Thyroid gland (tissue), 4 donors: Measurements from ENCODE around the gene PPP2R2C. TPM values are rescaled to one million over a fixed set of nuclear protein-coding genes. Genes with fewer than 3 reads are reported as not detected.

Source experiments
- DNase-seq, 2 donors: peaks; one replicate each; pipeline ENCODE4 v3.0.0-alpha.2; 2019
- H3K27ac ChIP-seq, 3 donors: fragments of 200-600 bp; sonication (generic); 1 replicate in 2 of 3; 2 replicates in 1 of 3; pipeline ENCODE4 v1.5.1; 2016 to 2019; ENCODE audit warnings: mild to moderate bottlenecking in 1 of 3, moderate library complexity in 1 of 3
- H3K27me3 ChIP-seq: fragments of 200-600 bp; sonication (generic); one replicate; pipeline ENCODE4 v1.5.1; 2019
- H3K36me3 ChIP-seq, 2 donors: fragments of 200-600 bp; sonication (generic); one replicate each; pipeline ENCODE4 v1.5.1; 2016 to 2019
- H3K4me1 ChIP-seq, 2 donors: fragments of 200-600 bp; sonication (generic); one replicate each; pipeline ENCODE4 v1.5.1; 2017 to 2019
- H3K4me3 ChIP-seq, 3 donors: fragments of 200-600 bp; sonication (generic); replicated peaks in 1 of 3; 1 replicate in 2 of 3; 2 replicates in 1 of 3; pipeline ENCODE4 v1.5.1; 2016; ENCODE audit warnings: mild to moderate bottlenecking in 1 of 3
- H3K9me3 ChIP-seq: fragments of 200-600 bp; sonication (generic); one replicate; pipeline ENCODE4 v1.5.1; 2017
- POLR2A ChIP-seq, 2 donors: fragments of 450-650 bp; IDR thresholded peaks; one replicate each; pipeline ENCODE4 v1.6.1; 2017; ENCODE audit warnings: antibody characterized with exemption in 2 of 2, mild to moderate bottlenecking in 2 of 2, moderate library complexity in 1 of 2
- WGBS, 2 donors: methylation state at CpG; one replicate each; pipeline ENCODE4 v1.1.5; 2017; 5-methylcytosine and 5-hydroxymethylcytosine counted together
- intact Hi-C: fragments of 100-400 bp; cut with DNase I; formaldehyde crosslinking; loops from one replicate; pipeline ENCODE4 v1.15.1; 2023
- total RNA-seq, 4 donors: library from RNA; depleted of rRNA; stranded (reverse); fragments of >200 nt; gene quantifications; one replicate each; pipeline ENCODE4 v1.2.3, GENCODE V29; 2016
- TF ChIP-seq, protein P1 (sequence below), 6 experiments: fragments of 200-600 bp in 3 of 6; fragments of 450-650 bp in 3 of 6; sonication (generic) in 3 of 6; IDR thresholded peaks; one replicate each; pipeline ENCODE4 v1.5.1; 2016 to 2019; ENCODE audit warnings: antibody characterized with exemption in 6 of 6, mild to moderate bottlenecking in 2 of 6, inconsistent platforms in 1 of 6, moderate library complexity in 1 of 6

The PPP2R2C gene
- total RNA-seq, 4 donors from 2014 or later = 0.15 to 1.5 (median 0.33) TPM; not detected in 1

DNA sequence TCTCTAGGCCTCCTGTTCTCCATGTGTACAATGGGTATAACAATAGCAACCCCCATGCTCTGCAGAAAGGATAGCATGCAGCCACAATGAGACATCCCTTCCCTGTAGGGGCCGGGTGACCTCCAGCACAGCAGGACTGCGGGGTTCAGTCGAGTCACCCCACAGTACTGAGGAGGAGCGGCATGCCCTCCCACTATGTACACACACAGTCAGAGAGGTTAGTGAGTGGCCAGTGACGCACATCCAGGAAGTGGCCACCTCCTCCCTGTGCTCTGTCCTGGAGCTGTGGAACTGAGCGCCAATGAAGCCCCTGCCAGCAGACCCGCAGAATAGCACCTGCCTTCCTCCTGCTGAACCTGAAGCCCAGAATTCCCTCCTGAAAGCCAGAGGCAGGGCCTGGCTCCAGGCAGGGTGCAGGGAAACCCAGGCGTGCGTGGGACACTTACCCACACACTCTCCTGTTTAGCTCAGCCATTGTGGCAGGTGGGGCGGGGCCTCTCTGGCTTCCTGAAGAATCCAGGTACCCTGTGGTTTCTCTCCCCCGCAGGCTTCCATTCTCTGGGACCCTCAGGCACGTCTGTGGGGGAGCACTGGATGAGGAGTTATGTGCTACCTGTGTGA is 152.8 kb downstream of the PPP2R2C start:
- Histone ChIP-seq H3K4me3 (no peak overlapping the region), H3K27me3 (no peaks in the 10 kb centered on the region), H3K9me3 (no peaks in the 10 kb centered on the region), H3K36me3 (no peaks in the 10 kb centered on the region), H3K27ac (no peak overlapping the region), H3K4me1 (no peaks in the 10 kb centered on the region)
- no peak for DNase-seq
- intact Hi-C loops = no loop called here
- 71 to 83% methylated on average over 6 to 12 of the region's 12 CpGs for WGBS, 2 donors
- TF ChIP-seq POLR2A (IDR thresholded peaks at IDR 0.05) = no peak

DNA sequence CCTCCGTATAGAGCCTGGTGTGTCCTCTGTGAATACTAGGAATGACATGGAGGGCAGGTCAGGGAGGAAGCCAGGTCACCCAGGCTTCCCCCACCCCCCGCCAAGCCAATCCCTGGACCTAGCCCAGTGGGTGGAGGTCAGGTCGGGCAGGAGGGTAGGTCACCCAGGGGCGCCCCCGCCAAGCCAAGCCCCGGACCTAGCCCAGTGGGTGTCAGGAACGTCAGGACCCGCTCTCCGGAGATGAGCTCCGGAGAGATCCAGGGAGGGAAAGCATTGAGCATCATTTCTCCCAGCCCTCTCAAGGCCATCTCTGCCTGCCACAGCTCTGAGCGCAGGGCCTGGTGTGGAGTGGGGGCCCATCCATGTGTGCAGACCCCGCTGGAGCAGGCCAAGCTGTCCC is 154.2 kb downstream of the PPP2R2C start:
- TF ChIP-seq POLR2A (IDR thresholded peaks at IDR 0.05) = no peak
- TF ChIP-seq, protein P1, sequence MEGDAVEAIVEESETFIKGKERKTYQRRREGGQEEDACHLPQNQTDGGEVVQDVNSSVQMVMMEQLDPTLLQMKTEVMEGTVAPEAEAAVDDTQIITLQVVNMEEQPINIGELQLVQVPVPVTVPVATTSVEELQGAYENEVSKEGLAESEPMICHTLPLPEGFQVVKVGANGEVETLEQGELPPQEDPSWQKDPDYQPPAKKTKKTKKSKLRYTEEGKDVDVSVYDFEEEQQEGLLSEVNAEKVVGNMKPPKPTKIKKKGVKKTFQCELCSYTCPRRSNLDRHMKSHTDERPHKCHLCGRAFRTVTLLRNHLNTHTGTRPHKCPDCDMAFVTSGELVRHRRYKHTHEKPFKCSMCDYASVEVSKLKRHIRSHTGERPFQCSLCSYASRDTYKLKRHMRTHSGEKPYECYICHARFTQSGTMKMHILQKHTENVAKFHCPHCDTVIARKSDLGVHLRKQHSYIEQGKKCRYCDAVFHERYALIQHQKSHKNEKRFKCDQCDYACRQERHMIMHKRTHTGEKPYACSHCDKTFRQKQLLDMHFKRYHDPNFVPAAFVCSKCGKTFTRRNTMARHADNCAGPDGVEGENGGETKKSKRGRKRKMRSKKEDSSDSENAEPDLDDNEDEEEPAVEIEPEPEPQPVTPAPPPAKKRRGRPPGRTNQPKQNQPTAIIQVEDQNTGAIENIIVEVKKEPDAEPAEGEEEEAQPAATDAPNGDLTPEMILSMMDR (IDR thresholded peaks at IDR 0.05) = no peak
- 79 to 88% methylated on average over 5 to 12 of the region's 12 CpGs for WGBS, 2 donors
- DNase-seq = no peak
- Histone ChIP-seq H3K27ac (no peak overlapping the region), H3K36me3 (no peaks in the 10 kb centered on the region), H3K4me3 (no peak overlapping the region), H3K27me3 (no peaks in the 10 kb centered on the region), H3K4me1 (no peaks in the 10 kb centered on the region), H3K9me3 (no peaks in the 10 kb centered on the region)
- intact Hi-C loops = no loop called here

DNA sequence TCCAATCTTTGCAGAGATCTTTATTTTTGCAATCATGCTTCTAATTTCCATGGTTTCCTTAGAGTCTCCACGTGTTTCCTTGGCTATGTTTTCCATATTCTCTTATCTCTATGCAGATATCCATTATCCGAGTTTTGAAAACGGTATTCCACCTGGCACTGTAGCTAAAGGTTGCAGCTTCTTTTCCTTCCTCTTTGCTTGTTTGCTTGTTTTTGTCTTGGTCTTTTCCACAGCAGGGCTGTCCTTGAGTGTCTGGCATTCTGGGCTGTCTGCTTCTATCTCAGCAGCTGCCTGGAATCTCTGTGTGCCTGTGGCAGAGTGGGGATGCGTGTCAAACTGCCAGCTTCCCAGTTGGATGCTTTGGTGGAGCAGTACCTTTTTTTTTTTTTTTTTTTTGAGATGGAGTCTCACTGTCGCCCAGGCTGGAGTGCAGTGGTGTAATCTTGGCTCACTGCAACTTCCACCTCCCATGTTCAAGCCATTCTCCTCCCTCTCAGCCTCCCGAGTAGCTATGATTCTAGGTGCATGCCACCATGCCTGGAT is 155.9 kb downstream of the PPP2R2C start:
- no peak overlapping the region for H3K4me3 ChIP-seq
- DNase-seq = no peak
- H3K36me3 ChIP-seq = no peaks in the 10 kb centered on the region
- H3K27ac ChIP-seq = no peak overlapping the region
- no peaks in the 10 kb centered on the region for H3K9me3 ChIP-seq
- WGBS, 2 donors = 61 to 78% methylated on average over 6 of the region's 6 CpGs
- TF ChIP-seq POLR2A (IDR thresholded peaks at IDR 0.05) = no peak
- TF ChIP-seq, protein P1 (IDR thresholded peaks at IDR 0.05) = no peak
- no peaks in the 10 kb centered on the region for H3K27me3 ChIP-seq
- no peaks in the 10 kb centered on the region for H3K4me1 ChIP-seq
- intact Hi-C loops = no loop called here

DNA sequence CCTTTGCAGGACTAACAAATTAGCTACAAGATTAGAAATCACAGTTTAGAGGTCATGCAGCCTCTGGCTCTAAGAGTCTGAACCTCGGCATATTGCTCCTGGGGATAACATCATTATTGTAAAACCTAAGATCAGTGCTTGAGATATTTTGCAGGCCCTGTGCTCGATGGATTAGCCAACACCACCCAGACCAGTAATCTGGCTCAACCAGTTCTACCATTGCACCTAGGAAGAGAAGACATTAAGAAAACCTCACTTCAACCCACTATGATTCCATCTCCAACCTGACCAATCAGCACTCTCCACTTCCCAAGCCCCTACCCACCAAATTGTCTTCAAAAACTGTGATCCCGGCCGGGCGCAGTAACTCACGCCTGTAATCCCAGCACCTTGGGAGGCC is 159.2 kb downstream of the PPP2R2C start:
- Histone ChIP-seq H3K27ac (no peak overlapping the region), H3K9me3 (no peaks in the 10 kb centered on the region), H3K27me3 (no peaks in the 10 kb centered on the region), H3K36me3 (no peaks in the 10 kb centered on the region), H3K4me3 (no peak overlapping the region), H3K4me1 (peaks cover 5 to 9% of the 10 kb centered on the region in 2 donors)
- DNase-seq = no peak
- intact Hi-C loops = no loop called here
- 71 to 76% methylated on average over 6 of the region's 6 CpGs for WGBS, 2 donors
- TF ChIP-seq, protein P1 (IDR thresholded peaks at IDR 0.05) = no peak
- no peak for TF ChIP-seq POLR2A (IDR thresholded peaks at IDR 0.05)

DNA sequence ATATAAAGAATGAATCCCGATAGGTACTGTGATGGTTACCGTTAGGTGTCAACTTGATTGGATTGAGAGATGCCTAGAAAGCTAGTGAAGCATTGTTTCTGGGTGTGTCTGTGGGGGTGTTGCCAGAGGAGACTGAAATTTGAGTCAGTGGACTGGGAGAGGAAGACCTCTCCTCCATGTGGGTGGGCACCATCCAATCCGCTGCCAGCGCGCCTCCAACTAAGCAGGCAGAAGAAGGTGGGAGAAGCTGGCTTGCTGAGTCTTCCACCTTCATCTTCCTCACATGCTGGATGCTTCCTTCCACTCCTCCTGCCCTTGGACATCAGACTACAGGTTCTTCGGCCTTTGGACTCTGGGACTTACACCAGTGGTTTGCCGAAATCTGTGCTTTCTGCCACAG is 162.6 kb downstream of the PPP2R2C start:
- Histone ChIP-seq H3K4me3 (peak overlapping the region in 1 of 3 donors; percentile 32), H3K27ac (no peak overlapping the region), H3K9me3 (no peaks in the 10 kb centered on the region), H3K4me1 (peaks cover 5 to 9% of the 10 kb centered on the region in 2 donors), H3K27me3 (no peaks in the 10 kb centered on the region), H3K36me3 (no peaks in the 10 kb centered on the region)
- TF ChIP-seq, protein P1 (IDR thresholded peaks at IDR 0.05) = no peak
- no peak for TF ChIP-seq POLR2A (IDR thresholded peaks at IDR 0.05)
- 88 to 90% methylated on average over 7 of the region's 7 CpGs for WGBS, 2 donors
- intact Hi-C loops = no loop called here
- no peak for DNase-seq
